Right atrium auricular region (tissue), 2 donors: ENCODE measurements around the gene FGF13. TPM values are rescaled to one million over a fixed set of nuclear protein-coding genes. Genes with fewer than 3 reads are reported as not detected.

Source experiments
- DNase-seq: peaks from one replicate; pipeline ENCODE4 v3.0.0-alpha.2; 2019; ENCODE audit warnings: low spot score
- H3K27ac ChIP-seq, 2 donors: fragments of 200-600 bp; sonication (generic); 1 replicate in 1 of 2; 2 replicates in 1 of 2; pipeline ENCODE4 v1.5.1; 2016 to 2019
- H3K27me3 ChIP-seq, 2 donors: fragments of 200-600 bp; sonication (generic); one replicate each; pipeline versions ENCODE4 v1.5.1 to v1.6.0; 2017 to 2019
- H3K36me3 ChIP-seq: fragments of 200-600 bp; sonication (generic); one replicate; pipeline ENCODE4 v1.5.1; 2016
- H3K4me1 ChIP-seq, 2 donors: fragments of 200-600 bp; sonication (generic); one replicate each; pipeline versions ENCODE4 v1.5.1 to v1.6.0; 2017 to 2019
- H3K4me3 ChIP-seq, 2 donors: fragments of 200-600 bp; sonication (generic); 1 replicate in 1 of 2; 2 replicates in 1 of 2; pipeline ENCODE4 v1.5.1; 2017 to 2019; ENCODE audit warnings: mild to moderate bottlenecking in 1 of 2, moderate library complexity in 1 of 2
- H3K9me3 ChIP-seq, 2 donors: fragments of 200-600 bp; sonication (generic); one replicate each; pipeline ENCODE4 v1.5.1; 2019
- total RNA-seq, 2 donors: library from RNA; depleted of rRNA; stranded (reverse); fragments of >200 nt; gene quantifications; one replicate each; pipeline ENCODE4 v1.1.0, GENCODE V29; 2016
- TF ChIP-seq, protein P1 (sequence below), 2 donors: fragments of 200-600 bp; sonication (generic); IDR thresholded peaks; one replicate each; pipeline ENCODE4 v1.5.1; 2019; ENCODE audit warnings: antibody characterized with exemption in 2 of 2

FGF13 gene
- total RNA-seq, 2 donors from 2014 or later = 1.3 to 1.9 TPM

DNA sequence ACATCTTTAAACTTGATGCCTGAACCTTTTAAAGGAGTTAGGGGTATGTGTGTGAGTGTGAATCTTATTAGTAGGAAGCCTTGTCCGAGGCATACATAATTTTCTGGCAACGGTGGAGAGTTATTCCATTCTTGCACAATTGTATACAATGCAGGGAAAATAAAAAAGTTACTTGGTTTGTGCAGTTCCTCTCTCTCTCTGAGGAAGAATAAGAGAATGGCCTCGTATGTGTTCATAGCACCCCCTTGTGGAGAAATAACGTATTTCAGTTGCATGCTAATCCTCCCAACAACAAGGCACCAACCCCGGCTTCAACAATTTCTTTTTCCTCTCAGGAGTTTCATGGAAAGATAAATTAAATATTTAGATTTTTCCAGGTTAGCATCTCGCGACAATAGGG, 33.7 kb upstream of the FGF13 start:
- Histone ChIP-seq H3K9me3 (no peaks in the 10 kb centered on the region), H3K27me3 (no peaks in the 10 kb centered on the region), H3K36me3 (no peaks in the 10 kb centered on the region), H3K27ac (no peak overlapping the region), H3K4me1 (no peaks in the 10 kb centered on the region), H3K4me3 (no peak overlapping the region)
- TF ChIP-seq, protein P1, sequence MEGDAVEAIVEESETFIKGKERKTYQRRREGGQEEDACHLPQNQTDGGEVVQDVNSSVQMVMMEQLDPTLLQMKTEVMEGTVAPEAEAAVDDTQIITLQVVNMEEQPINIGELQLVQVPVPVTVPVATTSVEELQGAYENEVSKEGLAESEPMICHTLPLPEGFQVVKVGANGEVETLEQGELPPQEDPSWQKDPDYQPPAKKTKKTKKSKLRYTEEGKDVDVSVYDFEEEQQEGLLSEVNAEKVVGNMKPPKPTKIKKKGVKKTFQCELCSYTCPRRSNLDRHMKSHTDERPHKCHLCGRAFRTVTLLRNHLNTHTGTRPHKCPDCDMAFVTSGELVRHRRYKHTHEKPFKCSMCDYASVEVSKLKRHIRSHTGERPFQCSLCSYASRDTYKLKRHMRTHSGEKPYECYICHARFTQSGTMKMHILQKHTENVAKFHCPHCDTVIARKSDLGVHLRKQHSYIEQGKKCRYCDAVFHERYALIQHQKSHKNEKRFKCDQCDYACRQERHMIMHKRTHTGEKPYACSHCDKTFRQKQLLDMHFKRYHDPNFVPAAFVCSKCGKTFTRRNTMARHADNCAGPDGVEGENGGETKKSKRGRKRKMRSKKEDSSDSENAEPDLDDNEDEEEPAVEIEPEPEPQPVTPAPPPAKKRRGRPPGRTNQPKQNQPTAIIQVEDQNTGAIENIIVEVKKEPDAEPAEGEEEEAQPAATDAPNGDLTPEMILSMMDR (IDR thresholded peaks at IDR 0.05) = peak; percentile 66 to 85
- DNase-seq = no peak

DNA sequence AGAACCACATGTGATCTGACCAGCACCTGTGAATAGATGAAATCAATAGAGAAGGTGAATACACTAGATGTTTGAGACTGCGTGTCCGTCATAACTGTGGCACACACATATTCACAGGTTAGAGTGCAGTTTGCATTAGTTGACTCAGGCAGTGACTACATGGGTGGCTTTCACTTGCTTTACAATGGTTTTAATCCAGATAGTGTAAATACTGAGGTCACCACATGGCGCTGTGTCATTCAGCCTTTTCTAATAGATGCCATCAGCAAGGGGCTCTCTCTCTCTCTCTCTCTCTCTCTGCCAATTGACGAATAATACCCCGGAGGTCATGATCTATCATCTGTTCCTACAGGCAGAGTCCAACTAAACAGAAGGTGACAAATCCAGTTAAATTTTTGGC, 30.7 kb upstream of the FGF13 start:
- Histone ChIP-seq H3K9me3 (no peaks in the 10 kb centered on the region), H3K4me3 (no peak overlapping the region), H3K27ac (no peak overlapping the region), H3K4me1 (no peaks in the 10 kb centered on the region), H3K36me3 (no peaks in the 10 kb centered on the region), H3K27me3 (no peaks in the 10 kb centered on the region)
- DNase-seq = no peak
- TF ChIP-seq, protein P1 (IDR thresholded peaks at IDR 0.05) = no peak

DNA sequence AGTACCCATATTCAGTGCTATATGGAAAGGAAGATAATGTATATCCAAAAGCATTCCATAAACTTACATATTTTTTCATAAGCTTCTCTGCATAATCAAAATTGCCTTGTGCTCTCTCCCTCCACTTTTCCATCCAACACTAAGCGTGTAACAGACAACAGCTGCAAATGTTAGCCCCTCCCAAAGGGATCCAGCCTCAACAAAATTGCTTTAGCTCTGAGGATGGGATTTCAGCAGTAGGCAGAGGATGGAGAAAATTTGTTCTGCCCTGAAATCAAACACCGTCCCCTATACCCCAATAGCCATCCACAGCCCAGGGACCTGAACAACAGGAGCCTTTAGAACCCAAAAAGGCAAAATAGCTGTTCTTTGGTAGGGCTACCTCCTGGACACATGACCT, 28.8 kb upstream of the FGF13 start:
- H3K9me3 ChIP-seq = no peaks in the 10 kb centered on the region
- no peaks in the 10 kb centered on the region for H3K4me1 ChIP-seq
- TF ChIP-seq, protein P1 (IDR thresholded peaks at IDR 0.05) = no peak
- no peaks in the 10 kb centered on the region for H3K27me3 ChIP-seq
- H3K4me3 ChIP-seq = no peak overlapping the region
- H3K27ac ChIP-seq = no peak overlapping the region
- H3K36me3 ChIP-seq = no peaks in the 10 kb centered on the region
- no peak for DNase-seq

DNA sequence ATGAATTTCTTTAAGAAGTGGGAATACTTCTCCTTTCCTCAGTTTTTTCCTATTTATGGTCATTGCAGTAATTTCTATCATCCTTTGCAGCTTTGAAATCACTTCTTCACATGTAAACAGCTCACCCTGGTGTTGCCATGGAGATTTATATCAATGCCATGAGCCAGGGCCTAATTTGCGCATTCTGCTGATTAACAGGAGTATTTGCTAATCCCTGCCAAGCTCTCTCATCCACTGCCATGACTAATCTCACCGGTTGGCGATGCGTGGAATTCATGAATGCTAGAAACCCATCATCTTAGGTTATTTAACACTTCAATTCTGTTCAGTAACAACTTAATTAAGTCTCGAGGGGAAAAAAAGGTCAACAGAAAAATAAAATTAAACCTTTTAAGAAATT, 11.8 kb upstream of the FGF13 start:
- Histone ChIP-seq H3K27ac (no peak overlapping the region), H3K27me3 (no peaks in the 10 kb centered on the region), H3K9me3 (no peaks in the 10 kb centered on the region), H3K36me3 (no peaks in the 10 kb centered on the region), H3K4me3 (no peak overlapping the region), H3K4me1 (no peaks in the 10 kb centered on the region)
- TF ChIP-seq, protein P1 (IDR thresholded peaks at IDR 0.05) = no peak
- DNase-seq = no peak

DNA sequence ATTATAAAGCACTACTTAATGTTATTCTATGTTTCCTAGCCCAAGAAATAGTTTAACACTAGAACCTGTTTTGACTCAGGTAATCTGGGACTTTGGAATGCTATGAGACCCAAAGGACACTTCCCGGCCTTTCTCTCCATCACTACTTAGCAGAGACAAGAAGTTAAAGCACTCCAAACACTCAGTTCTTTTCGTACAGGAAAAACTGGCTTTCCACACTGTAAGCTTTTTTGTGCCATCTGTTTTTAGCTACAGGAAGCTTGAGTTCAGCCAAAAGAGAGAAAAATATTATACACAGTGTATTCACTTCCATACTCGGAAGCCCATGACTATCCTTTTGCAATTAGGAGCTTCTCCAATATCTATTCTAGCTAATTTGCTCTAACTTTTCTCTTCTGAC, 7.9 kb upstream of the FGF13 start:
- Histone ChIP-seq H3K27ac (no peak overlapping the region), H3K36me3 (no peaks in the 10 kb centered on the region)
- TF ChIP-seq, protein P1 (IDR thresholded peaks at IDR 0.05) = no peak

DNA sequence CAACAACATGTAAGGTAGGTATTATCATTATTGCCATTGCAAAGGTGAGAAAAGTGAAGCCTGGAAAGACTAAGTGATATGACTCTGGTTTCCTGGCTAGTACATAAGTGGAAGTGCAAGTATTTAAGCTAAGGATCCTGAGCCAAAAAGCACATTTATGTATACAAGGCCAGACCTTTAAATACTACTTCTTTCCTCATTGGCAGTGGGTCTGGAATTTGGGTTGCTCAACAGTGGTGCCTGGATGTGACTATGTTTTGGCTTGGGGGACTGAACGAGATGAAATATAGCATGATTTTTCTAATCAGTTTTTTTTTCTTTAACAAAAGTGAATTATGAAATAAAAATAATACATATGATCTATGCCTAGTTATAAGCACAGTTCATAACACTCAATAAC, 7.4 kb upstream of the FGF13 start:
- no peaks in the 10 kb centered on the region for H3K27me3 ChIP-seq
- DNase-seq = no peak
- no peaks in the 10 kb centered on the region for H3K9me3 ChIP-seq
- H3K27ac ChIP-seq = no peak overlapping the region
- no peak overlapping the region for H3K4me3 ChIP-seq
- H3K36me3 ChIP-seq = no peaks in the 10 kb centered on the region
- TF ChIP-seq, protein P1 (IDR thresholded peaks at IDR 0.05) = no peak
- no peaks in the 10 kb centered on the region for H3K4me1 ChIP-seq

More for the DNA sequence above, 7.9 kb upstream of the FGF13 start:
- Histone ChIP-seq H3K27me3 (no peaks in the 10 kb centered on the region), H3K9me3 (no peaks in the 10 kb centered on the region), H3K4me1 (no peaks in the 10 kb centered on the region), H3K4me3 (no peak overlapping the region)
- DNase-seq = no peak
